ENCODE data around the gene ANTXR2. TPM values are rescaled to one million over a fixed set of nuclear protein-coding genes. Genes with fewer than 3 reads are reported as not detected.

Gene ANTXR2
- total and polyA plus RNA-seq, 2 donors (not counting 3 experiments of a cell fraction or from before 2014, with no cell fraction given): 6.6 to 64.6 TPM

- H3K4me3 ChIP-seq (replicated peaks in 1 of 3; ENCODE audit: insufficient read depth in 1 of 3, low read depth in 1 of 3, low read length in 3 of 3): peak overlapping the region in 1 of 3 experiments; percentile 37
- peak; percentile 40 for FAIRE-seq
- ChIA-PET CTCF (interaction anchor here (1.6 to 2.4 kb wide), 3 partner anchors 8 to 120 kb away, joined by 3 to 15 read pairs (median 7); no protein-coding TSS in a partner anchor), POLR2A (no interaction called here)
- no peaks in the 10 kb centered on the region for H3K27me3 ChIP-seq (ENCODE audit: control insufficient read depth in 2 of 2, insufficient read depth in 2 of 2, low read length in 2 of 2)
- H3K27ac ChIP-seq (ENCODE audit: insufficient read depth, low read depth, low read length): peak overlapping the region; percentile 70
- dilution Hi-C loops (cut with MboI; ENCODE audit: extremely low pct_ligation_motif_present, low sequenced_read_pairs): no loop called here
- TF ChIP-seq CTCF (IDR thresholded peaks at IDR 0.05; ENCODE audit: extremely low read depth in 1 of 2, insufficient read depth in 1 of 2, low read depth in 1 of 2, low read length in 2 of 2): no peak
- TF ChIP-seq MYC (IDR thresholded peaks at IDR 0.05; ENCODE audit: low read depth, low read length): no peak
- no peak for TF ChIP-seq GATA2 (IDR thresholded peaks at IDR 0.05; ENCODE audit: insufficient read depth, insufficient read length, low read depth, low read length)
- no peak for TF ChIP-seq JUN (IDR thresholded peaks at IDR 0.05; ENCODE audit: borderline replicate concordance, insufficient read depth, insufficient read length, low read depth)
- no peak for TF ChIP-seq POLR2A (IDR thresholded peaks at IDR 0.05; ENCODE audit: low read depth, low read length)
- TF ChIP-seq EZH2 (IDR thresholded peaks at IDR 0.05; ENCODE audit: borderline replicate concordance, low read depth, low read length, severe bottlenecking): no peak
- TF ChIP-seq FOS (IDR thresholded peaks at IDR 0.05; ENCODE audit: borderline replicate concordance, insufficient read depth, low read length): no peak
- no peak for TF ChIP-seq POLR2AphosphoS5 (IDR thresholded peaks at IDR 0.05; ENCODE audit: insufficient read depth, low read depth, low read length)
- no peak for TF ChIP-seq MAX (IDR thresholded peaks at IDR 0.05; ENCODE audit: insufficient read depth, insufficient read length)
- no TSS peak for BruUV-seq (replicated peaks)
- intact Hi-C loops (cut with micrococcal nuclease): loop anchor here (10.0 kb wide), 1 partner anchor 1082 kb away; no protein-coding TSS in a partner anchor
- H2AFZ ChIP-seq (ENCODE audit: low read depth, low read length): peak overlapping the region; percentile 14
- peaks cover 0 to 2% of the 10 kb centered on the region in 2 experiments for H3K36me3 ChIP-seq (ENCODE audit: control insufficient read depth in 2 of 2, extremely low read depth in 1 of 2, insufficient read depth in 2 of 2, low read length in 2 of 2)
- H3K4me1 ChIP-seq (ENCODE audit: control insufficient read depth, extremely low read depth, insufficient read depth, low read length): peaks cover 38% of the 10 kb centered on the region
- H3K4me2 ChIP-seq (ENCODE audit: insufficient read depth, low read length): peak overlapping the region; percentile 62
- no peaks in the 10 kb centered on the region for H4K20me1 ChIP-seq (replicated peaks; ENCODE audit: control insufficient read depth, extremely low read depth, insufficient read depth, low read length)
- peak overlapping the region; percentile 50 for H3K9ac ChIP-seq (replicated peaks; ENCODE audit: extremely low read depth, insufficient read depth, low read length)
- H3K9me1 ChIP-seq (replicated peaks; ENCODE audit: control insufficient read depth, extremely low read depth, insufficient read depth, low read length): no peaks in the 10 kb centered on the region
- peak; percentile 64 for DNase-seq (ENCODE audit: low read depth, low spot score)
- H3K79me2 ChIP-seq (ENCODE audit: control insufficient read depth, insufficient read depth, low read length): peaks cover 5% of the 10 kb centered on the region
- no peaks in the 10 kb centered on the region for H3K9me3 ChIP-seq (replicated peaks; ENCODE audit: control insufficient read depth, insufficient read depth, low read length)
These were observed 35.9 kb downstream of the ANTXR2 start for GRCh38 chr4:80036949-80037685.

Measured in endothelial cell of umbilical vein (primary cell).